ENCODE measurements around the gene KPNA1. TPM values are rescaled to one million over a fixed set of nuclear protein-coding genes. Genes with fewer than 3 reads are reported as not detected.

Gene KPNA1
- total and polyA plus RNA-seq, 2 of the 13 experiments (the other 11 are each of a cell fraction or from before 2014, with no cell fraction given) = 15.4 to 30.0 TPM

DNA sequence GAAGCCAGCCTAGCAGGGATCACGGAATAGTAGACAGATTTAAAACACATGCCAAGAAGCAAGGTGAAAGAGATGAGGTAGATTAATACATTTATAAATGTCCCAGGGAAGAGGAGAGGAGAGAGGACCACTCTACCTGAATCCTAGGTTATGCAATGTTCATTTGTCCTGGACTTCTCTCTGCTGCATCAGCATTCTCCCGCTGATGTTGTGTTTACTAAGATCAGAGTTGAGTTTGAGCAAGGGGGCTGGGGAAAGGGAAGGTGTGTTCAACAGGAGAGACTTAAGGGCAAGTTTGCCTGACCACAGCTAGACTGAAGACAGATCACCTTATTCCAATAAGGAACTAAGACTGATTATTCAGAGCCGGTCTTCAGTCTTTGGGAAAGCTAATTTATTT is 1.1 kb upstream of the KPNA1 start (continued):
- no peak for TF ChIP-seq RERE (CRISPR knock-in tag; IDR thresholded peaks at IDR 0.05; ENCODE audit: low read depth)
- no peak for TF ChIP-seq ZSCAN20 (CRISPR knock-in tag; IDR thresholded peaks at IDR 0.05; ENCODE audit: borderline replicate concordance)
- TF ChIP-seq ZNF101 (CRISPR knock-in tag; IDR thresholded peaks at IDR 0.05; ENCODE audit: borderline replicate concordance, low read depth) = no peak
- no peak for TF ChIP-seq ZNF136 (CRISPR knock-in tag; IDR thresholded peaks at IDR 0.05; ENCODE audit: low read depth)
- TF ChIP-seq CREB3 (CRISPR knock-in tag; IDR thresholded peaks at IDR 0.05) = no peak
- no peak for TF ChIP-seq JUN (CRISPR knock-in tag; IDR thresholded peaks at IDR 0.05)
- TF ChIP-seq HMGA1 (CRISPR knock-in tag; conservative IDR thresholded peaks at IDR 0.05) = no peak
- no peak for TF ChIP-seq ZFAT (CRISPR knock-in tag; conservative IDR thresholded peaks at IDR 0.05)
- peak; percentile 54 for TF ChIP-seq ZEB1 (IDR thresholded peaks at IDR 0.05; ENCODE audit: insufficient replicate concordance, low read depth)
- TF ChIP-seq ZNF775 (CRISPR knock-in tag; IDR thresholded peaks at IDR 0.05; ENCODE audit: borderline replicate concordance) = no peak
- TF ChIP-seq SNAPC4 (CRISPR knock-in tag; IDR thresholded peaks at IDR 0.05) = no peak
- no peak for TF ChIP-seq ZNF441 (CRISPR knock-in tag; IDR thresholded peaks at IDR 0.05; ENCODE audit: borderline replicate concordance)
- TF ChIP-seq TEAD3 (CRISPR knock-in tag; optimal IDR thresholded peaks at IDR 0.05; ENCODE audit: borderline replicate concordance) = peak; percentile 54
- TF ChIP-seq SAP130 (CRISPR knock-in tag; IDR thresholded peaks at IDR 0.05; ENCODE audit: low read depth) = peak; percentile 37; the same call in 1 of the 2 replicates
- TF ChIP-seq MAFG (CRISPR knock-in tag; IDR thresholded peaks at IDR 0.05) = peak; percentile 76
- TF ChIP-seq THRA (CRISPR knock-in tag; IDR thresholded peaks at IDR 0.05; ENCODE audit: borderline replicate concordance) = peak; percentile 49; the same call in 1 of the 2 replicates
- TF ChIP-seq TMF1 (CRISPR knock-in tag; IDR thresholded peaks at IDR 0.05; ENCODE audit: low read depth) = no peak
- TF ChIP-seq REL (CRISPR knock-in tag; conservative IDR thresholded peaks at IDR 0.05) = no peak

Data from HepG2 (cell line).